Measurements from ENCODE around the gene MAD2L1BP.

GRCh38 chr6:43625393-43625992 lies 10.1 kb upstream of the MAD2L1BP start:
- no peak for TF ChIP-seq EZH2phosphoT487 (IDR thresholded peaks at IDR 0.05; ENCODE audit: borderline replicate concordance, low read depth)
- TF ChIP-seq MXI1 (IDR thresholded peaks at IDR 0.05; ENCODE audit: low read depth, low read length), result no peak
- no peak for TF ChIP-seq JUND (IDR thresholded peaks at IDR 0.05)
- TF ChIP-seq CTCF (IDR thresholded peaks at IDR 0.05), result no peak
- TF ChIP-seq MAX (IDR thresholded peaks at IDR 0.05; ENCODE audit: low read depth), result no peak
- TF ChIP-seq POLR2AphosphoS5 (IDR thresholded peaks at IDR 0.05; ENCODE audit: low read depth, low read length), result 0 out of 2 replicates have a peak, but pooled peaks have one; percentile 18

Measured in SK-N-SH (cell line).